GM18508 (cell line): ENCODE results near the gene C4orf51.

Experiments
- ATAC-seq: cut with Tn5 transposase; IDR thresholded peaks from one replicate; pipeline ENCODE4 v1.9.1; 2021; ENCODE audit warnings: moderate number of reproducible peaks; ENCODE audit not compliant: insufficient read depth, unreplicated experiment

The C4orf51 gene

GRCh38 chr4:145739845-145740244 lies 59.9 kb downstream of the C4orf51 start:
- no peak for ATAC-seq

GRCh38 chr4:145740806-145741205 lies 60.9 kb downstream of the C4orf51 start:
- no peak for ATAC-seq

GRCh38 chr4:145743641-145744040 lies 63.7 kb downstream of the C4orf51 start:
- ATAC-seq = no peak

GRCh38 chr4:145755802-145756201 lies 75.9 kb downstream of the C4orf51 start:
- ATAC-seq = no peak

- ATAC-seq = no peak
Measured at GRCh38 chr4:145756244-145756643, 76.3 kb downstream of the C4orf51 start.

- no peak for ATAC-seq
Measured at GRCh38 chr4:145757188-145757587, 77.2 kb downstream of the C4orf51 start.

GRCh38 chr4:145760176-145760575 lies 80.2 kb downstream of the C4orf51 start:
- no peak for ATAC-seq

- no peak for ATAC-seq
Measured at GRCh38 chr4:145760961-145761929, 81.3 kb downstream of the C4orf51 start.

- ATAC-seq = no peak
Measured at GRCh38 chr4:145762719-145763118, 82.8 kb downstream of the C4orf51 start.

GRCh38 chr4:145763399-145763798 lies 83.5 kb downstream of the C4orf51 start:
- no peak for ATAC-seq

- no peak for ATAC-seq
Measured at GRCh38 chr4:145766273-145766672, 86.3 kb downstream of the C4orf51 start.

GRCh38 chr4:145769450-145770037 lies 89.6 kb downstream of the C4orf51 start:
- no peak for ATAC-seq

GRCh38 chr4:145770124-145770523 lies 90.2 kb downstream of the C4orf51 start:
- no peak for ATAC-seq

- ATAC-seq = no peak
Measured at GRCh38 chr4:145772347-145772746, 92.4 kb downstream of the C4orf51 start.

- peak; percentile 93 for ATAC-seq
Measured at GRCh38 chr4:145773581-145774234, 93.8 kb downstream of the C4orf51 start.

- ATAC-seq = no peak
Measured at GRCh38 chr4:145774473-145774872, 94.5 kb downstream of the C4orf51 start.

- ATAC-seq = no peak
Measured at GRCh38 chr4:145775406-145775805, 95.5 kb downstream of the C4orf51 start.

- ATAC-seq = no peak
Measured at GRCh38 chr4:145776208-145776607, 96.3 kb downstream of the C4orf51 start.

- no peak for ATAC-seq
Measured at GRCh38 chr4:145779319-145779801, 99.4 kb downstream of the C4orf51 start.

- no peak for ATAC-seq
Measured at GRCh38 chr4:145781351-145781750, 101.4 kb downstream of the C4orf51 start.
